HEK293 (cell line): ENCODE data around the gene COQ6.

Experiments used
- ATF2 ChIP-seq: fragments of 450-650 bp; formaldehyde crosslinking; IDR thresholded peaks from 2 replicates; pipeline ENCODE4 v1.5.1; 2016; ENCODE audit warnings: missing biosample characterization, missing genetic modification characterization, low read depth
- MYNN ChIP-seq: fragments of 450-650 bp; formaldehyde crosslinking; IDR thresholded peaks from 2 replicates; pipeline ENCODE4 v1.5.1; 2016; ENCODE audit warnings: missing biosample characterization, missing genetic modification characterization, borderline replicate concordance
- MZF1 ChIP-seq: fragments of 450-650 bp; formaldehyde crosslinking; IDR thresholded peaks from 2 replicates; pipeline ENCODE4 v1.5.1; 2017; ENCODE audit warnings: missing biosample characterization, missing genetic modification characterization, borderline replicate concordance
- ZBTB49 ChIP-seq: fragments of 450-650 bp; formaldehyde crosslinking; IDR thresholded peaks from 2 replicates; pipeline ENCODE4 v1.5.1; 2016; ENCODE audit warnings: missing biosample characterization, missing genetic modification characterization, low read depth
- ZNF18 ChIP-seq: fragments of 450-650 bp; formaldehyde crosslinking; IDR thresholded peaks from 2 replicates; pipeline ENCODE4 v1.5.1; 2016; ENCODE audit warnings: missing biosample characterization, missing genetic modification characterization
- ZNF404 ChIP-seq: fragments of 450-650 bp; formaldehyde crosslinking; IDR thresholded peaks from 2 replicates; pipeline ENCODE4 v1.5.1; 2017; ENCODE audit warnings: missing biosample characterization, missing genetic modification characterization
- ZNF585B ChIP-seq: fragments of 450-650 bp; formaldehyde crosslinking; IDR thresholded peaks from 2 replicates; pipeline ENCODE4 v1.5.1; 2016; ENCODE audit warnings: missing biosample characterization, missing genetic modification characterization
- ZNF777 ChIP-seq: fragments of 450-650 bp; formaldehyde crosslinking; IDR thresholded peaks from 2 replicates; pipeline ENCODE4 v1.5.1; 2017; ENCODE audit warnings: missing biosample characterization, missing genetic modification characterization, borderline replicate concordance
- TF ChIP-seq, protein P1 (sequence below): fragments of 450-650 bp; formaldehyde crosslinking; IDR thresholded peaks from 2 replicates; pipeline ENCODE4 v1.5.1; 2016; ENCODE audit warnings: missing biosample characterization, missing genetic modification characterization
- TF ChIP-seq, protein P2 (sequence below): fragments of 450-650 bp; formaldehyde crosslinking; IDR thresholded peaks from 2 replicates; pipeline ENCODE4 v1.5.1; 2016; ENCODE audit warnings: missing biosample characterization, missing genetic modification characterization

DNA sequence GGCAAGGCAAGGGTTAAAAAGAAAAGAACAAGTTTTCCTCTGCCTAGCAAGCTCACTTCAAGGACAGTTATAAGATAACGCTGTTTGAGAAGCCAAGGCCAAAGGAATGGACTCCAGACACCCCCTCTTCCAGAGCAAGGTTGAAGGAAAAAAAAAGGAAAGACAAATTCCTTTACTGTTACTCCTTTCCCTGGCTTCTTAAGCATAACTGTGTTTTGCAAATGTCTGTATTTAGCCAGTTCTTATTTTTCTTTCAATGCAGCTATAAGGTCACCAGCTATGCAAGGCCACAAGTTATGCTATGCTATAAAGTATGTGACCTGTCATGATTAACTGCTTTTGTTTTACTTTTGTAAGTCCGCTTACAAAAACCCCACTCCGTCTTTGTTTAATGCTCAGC lies 36.8 kb upstream of the COQ6 start:
- TF ChIP-seq, protein P1, sequence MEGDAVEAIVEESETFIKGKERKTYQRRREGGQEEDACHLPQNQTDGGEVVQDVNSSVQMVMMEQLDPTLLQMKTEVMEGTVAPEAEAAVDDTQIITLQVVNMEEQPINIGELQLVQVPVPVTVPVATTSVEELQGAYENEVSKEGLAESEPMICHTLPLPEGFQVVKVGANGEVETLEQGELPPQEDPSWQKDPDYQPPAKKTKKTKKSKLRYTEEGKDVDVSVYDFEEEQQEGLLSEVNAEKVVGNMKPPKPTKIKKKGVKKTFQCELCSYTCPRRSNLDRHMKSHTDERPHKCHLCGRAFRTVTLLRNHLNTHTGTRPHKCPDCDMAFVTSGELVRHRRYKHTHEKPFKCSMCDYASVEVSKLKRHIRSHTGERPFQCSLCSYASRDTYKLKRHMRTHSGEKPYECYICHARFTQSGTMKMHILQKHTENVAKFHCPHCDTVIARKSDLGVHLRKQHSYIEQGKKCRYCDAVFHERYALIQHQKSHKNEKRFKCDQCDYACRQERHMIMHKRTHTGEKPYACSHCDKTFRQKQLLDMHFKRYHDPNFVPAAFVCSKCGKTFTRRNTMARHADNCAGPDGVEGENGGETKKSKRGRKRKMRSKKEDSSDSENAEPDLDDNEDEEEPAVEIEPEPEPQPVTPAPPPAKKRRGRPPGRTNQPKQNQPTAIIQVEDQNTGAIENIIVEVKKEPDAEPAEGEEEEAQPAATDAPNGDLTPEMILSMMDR (tag by site-specific recombination) = no peak
- TF ChIP-seq MZF1 (tag by site-specific recombination) (no peak), ZNF585B (no peak), MYNN (tag by site-specific recombination) (no peak), ZNF777 (tag by site-specific recombination) (no peak), ZNF18 (tag by site-specific recombination) (no peak), ZBTB49 (tag by site-specific recombination) (no peak), ZNF404 (tag by site-specific recombination) (no peak), ATF2 (tag by site-specific recombination) (no peak)
- TF ChIP-seq, protein P2, sequence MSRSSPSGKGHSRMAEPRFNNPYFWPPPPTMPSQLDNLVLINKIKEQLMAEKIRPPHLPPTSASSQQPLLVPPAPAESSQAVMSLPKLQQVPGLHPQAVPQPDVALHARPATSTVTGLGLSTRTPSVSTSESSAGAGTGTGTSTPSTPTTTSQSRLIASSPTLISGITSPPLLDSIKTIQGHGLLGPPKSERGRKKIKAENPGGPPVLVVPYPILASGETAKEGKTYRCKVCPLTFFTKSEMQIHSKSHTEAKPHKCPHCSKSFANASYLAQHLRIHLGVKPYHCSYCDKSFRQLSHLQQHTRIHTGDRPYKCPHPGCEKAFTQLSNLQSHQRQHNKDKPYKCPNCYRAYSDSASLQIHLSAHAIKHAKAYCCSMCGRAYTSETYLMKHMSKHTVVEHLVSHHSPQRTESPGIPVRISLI (tag by site-specific recombination) = no peak
